Measurements from ENCODE around the gene CERK. TPM values are rescaled to one million over a fixed set of nuclear protein-coding genes. Genes with fewer than 3 reads are reported as not detected.

The CERK gene
- total RNA-seq, 1 experiment from 2014 or later: 30.9 TPM

DNA sequence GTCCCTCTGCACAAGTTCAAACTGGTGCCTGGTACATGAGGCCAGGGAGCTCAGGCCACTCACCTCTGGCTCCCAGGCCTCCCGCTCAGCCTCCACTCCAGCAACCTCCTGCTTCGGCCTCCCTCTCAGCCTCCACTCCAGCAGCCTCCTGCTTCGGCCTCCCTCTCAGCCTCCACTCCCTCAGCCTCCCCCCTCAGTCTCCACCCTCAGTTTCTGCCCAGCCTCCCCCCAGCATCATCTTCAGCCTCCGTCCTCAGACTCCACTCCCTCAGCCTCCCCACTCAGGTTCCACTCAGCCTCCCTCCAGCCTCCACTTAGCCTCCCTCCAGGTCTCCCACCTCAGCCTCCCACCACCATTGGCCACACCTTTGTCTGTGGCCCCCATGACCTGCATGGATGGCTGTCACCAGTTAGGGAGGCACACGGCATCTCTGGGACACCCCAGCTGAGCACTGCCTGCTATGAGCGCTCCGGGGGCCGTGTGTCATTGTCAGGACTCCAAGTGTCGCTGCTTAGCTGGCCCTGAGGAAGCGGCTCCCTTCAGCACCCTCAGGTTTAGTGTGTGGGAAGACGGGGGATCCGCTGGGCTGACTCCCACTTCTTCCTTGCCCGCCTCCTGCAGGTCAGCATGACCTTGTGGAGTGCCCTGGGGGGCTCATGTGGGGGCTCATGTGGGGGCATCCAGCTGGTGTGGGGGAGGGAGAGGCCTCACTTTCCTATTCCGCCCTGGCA, 78.8 kb downstream of the CERK start:
- no peak for TF ChIP-seq POLR2AphosphoS5 (IDR thresholded peaks at IDR 0.05; ENCODE audit: low read depth, low read length)
- TF ChIP-seq, protein P1, sequence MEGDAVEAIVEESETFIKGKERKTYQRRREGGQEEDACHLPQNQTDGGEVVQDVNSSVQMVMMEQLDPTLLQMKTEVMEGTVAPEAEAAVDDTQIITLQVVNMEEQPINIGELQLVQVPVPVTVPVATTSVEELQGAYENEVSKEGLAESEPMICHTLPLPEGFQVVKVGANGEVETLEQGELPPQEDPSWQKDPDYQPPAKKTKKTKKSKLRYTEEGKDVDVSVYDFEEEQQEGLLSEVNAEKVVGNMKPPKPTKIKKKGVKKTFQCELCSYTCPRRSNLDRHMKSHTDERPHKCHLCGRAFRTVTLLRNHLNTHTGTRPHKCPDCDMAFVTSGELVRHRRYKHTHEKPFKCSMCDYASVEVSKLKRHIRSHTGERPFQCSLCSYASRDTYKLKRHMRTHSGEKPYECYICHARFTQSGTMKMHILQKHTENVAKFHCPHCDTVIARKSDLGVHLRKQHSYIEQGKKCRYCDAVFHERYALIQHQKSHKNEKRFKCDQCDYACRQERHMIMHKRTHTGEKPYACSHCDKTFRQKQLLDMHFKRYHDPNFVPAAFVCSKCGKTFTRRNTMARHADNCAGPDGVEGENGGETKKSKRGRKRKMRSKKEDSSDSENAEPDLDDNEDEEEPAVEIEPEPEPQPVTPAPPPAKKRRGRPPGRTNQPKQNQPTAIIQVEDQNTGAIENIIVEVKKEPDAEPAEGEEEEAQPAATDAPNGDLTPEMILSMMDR (IDR thresholded peaks at IDR 0.05): no peak
- no peak for TF ChIP-seq SIN3A (IDR thresholded peaks at IDR 0.05; ENCODE audit: borderline replicate concordance, insufficient read depth, low read depth, low read length)
- no peak for TF ChIP-seq TCF7L2 (IDR thresholded peaks at IDR 0.05; ENCODE audit: low read depth, low read length)
- TF ChIP-seq, protein P2, sequence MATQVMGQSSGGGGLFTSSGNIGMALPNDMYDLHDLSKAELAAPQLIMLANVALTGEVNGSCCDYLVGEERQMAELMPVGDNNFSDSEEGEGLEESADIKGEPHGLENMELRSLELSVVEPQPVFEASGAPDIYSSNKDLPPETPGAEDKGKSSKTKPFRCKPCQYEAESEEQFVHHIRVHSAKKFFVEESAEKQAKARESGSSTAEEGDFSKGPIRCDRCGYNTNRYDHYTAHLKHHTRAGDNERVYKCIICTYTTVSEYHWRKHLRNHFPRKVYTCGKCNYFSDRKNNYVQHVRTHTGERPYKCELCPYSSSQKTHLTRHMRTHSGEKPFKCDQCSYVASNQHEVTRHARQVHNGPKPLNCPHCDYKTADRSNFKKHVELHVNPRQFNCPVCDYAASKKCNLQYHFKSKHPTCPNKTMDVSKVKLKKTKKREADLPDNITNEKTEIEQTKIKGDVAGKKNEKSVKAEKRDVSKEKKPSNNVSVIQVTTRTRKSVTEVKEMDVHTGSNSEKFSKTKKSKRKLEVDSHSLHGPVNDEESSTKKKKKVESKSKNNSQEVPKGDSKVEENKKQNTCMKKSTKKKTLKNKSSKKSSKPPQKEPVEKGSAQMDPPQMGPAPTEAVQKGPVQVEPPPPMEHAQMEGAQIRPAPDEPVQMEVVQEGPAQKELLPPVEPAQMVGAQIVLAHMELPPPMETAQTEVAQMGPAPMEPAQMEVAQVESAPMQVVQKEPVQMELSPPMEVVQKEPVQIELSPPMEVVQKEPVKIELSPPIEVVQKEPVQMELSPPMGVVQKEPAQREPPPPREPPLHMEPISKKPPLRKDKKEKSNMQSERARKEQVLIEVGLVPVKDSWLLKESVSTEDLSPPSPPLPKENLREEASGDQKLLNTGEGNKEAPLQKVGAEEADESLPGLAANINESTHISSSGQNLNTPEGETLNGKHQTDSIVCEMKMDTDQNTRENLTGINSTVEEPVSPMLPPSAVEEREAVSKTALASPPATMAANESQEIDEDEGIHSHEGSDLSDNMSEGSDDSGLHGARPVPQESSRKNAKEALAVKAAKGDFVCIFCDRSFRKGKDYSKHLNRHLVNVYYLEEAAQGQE (IDR thresholded peaks at IDR 0.05; ENCODE audit: insufficient read depth in 1 of 2, low read depth in 2 of 2, low read length in 1 of 2): no peak
- intact Hi-C loops (cut with micrococcal nuclease; ENCODE audit: unreplicated experiment): no loop called here
- Histone ChIP-seq H3K36me3 (ENCODE audit: control insufficient read depth, insufficient read depth, low read length) (no peaks in the 10 kb centered on the region), H3K4me1 (ENCODE audit: control insufficient read depth, insufficient read depth, low read length) (no peaks in the 10 kb centered on the region), H3K4me3 (ENCODE audit: low read depth in 2 of 2, low read length in 2 of 2) (no peak overlapping the region), H3K9me3 (ENCODE audit: control insufficient read depth, insufficient read depth, low read depth, low read length) (no peaks in the 10 kb centered on the region), H3K27me3 (ENCODE audit: control insufficient read depth, insufficient read depth, low read length) (no peaks in the 10 kb centered on the region), H3K27ac (ENCODE audit: low read length) (no peak overlapping the region)
- in situ Hi-C loops (cut with HindIII; ENCODE audit: low pct_unique_long_range_greater_than_20kb, low sequenced_read_pairs): no loop called here
- ATAC-seq: no peak
- BruUV-seq (replicated peaks): no TSS peak
- no peak for DNase-seq (ENCODE audit: low read depth, low spot score)
- ChIA-PET POLR2A (no interaction called here), CTCF (no interaction called here)

DNA sequence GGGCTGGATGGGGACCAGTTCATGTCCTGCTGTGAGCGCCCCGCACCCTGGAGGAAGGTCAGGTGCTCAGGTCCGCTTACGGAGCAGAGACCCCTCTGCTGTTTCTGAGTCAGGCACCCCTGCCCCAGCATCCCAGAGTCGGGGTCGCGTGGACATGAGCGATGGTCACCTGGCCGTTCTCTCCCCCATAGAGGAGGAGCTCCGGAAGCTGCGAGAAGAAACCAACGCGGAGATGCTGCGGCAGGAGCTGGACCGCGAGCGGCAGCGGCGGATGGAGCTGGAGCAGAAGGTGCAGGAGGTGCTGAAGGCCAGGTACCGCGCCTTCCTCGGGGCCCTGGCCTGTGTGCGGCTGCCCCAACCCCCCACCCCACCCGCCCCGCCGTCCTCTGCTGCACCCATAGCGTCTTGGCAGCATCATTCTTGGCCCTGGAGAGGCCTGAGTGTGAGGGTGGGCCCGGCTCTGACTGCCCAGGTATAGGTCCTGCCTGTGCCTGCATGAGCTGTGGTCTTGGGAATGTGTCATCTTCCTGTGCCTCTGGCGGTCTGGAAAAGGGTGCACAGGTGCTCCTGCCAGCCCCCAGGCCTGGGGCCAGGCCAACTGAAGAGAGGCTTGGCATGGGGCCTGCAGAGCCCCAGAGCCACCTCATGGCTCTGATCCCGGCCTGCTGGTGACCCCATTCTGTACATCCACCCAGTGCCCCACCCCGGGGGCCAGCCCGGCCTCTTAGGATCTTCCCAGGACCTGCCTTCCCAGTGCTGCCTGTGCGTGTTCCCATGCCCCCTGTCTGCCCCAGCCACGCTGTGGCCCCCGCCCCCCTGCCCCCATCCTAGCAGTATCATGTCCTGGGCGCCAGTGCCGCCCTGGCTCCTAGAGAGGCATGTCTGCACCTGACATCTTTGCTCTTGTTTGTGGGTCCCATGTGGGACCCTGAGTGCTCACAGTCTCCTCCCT, 79.8 kb downstream of the CERK start:
- no peaks in the 10 kb centered on the region for H3K27me3 ChIP-seq (ENCODE audit: control insufficient read depth, insufficient read depth, low read length)
- ATAC-seq (no peak), DNase-seq (ENCODE audit: low read depth, low spot score) (no peak)
- ChIA-PET CTCF (no interaction called here), POLR2A (no interaction called here)
- BruUV-seq (replicated peaks): no TSS peak
- TF ChIP-seq TCF7L2 (IDR thresholded peaks at IDR 0.05; ENCODE audit: low read depth, low read length): no peak
- no peak for TF ChIP-seq POLR2AphosphoS5 (IDR thresholded peaks at IDR 0.05; ENCODE audit: low read depth, low read length)
- TF ChIP-seq SIN3A (IDR thresholded peaks at IDR 0.05; ENCODE audit: borderline replicate concordance, insufficient read depth, low read depth, low read length): no peak
- TF ChIP-seq, protein P1 (IDR thresholded peaks at IDR 0.05): no peak
- TF ChIP-seq, protein P2 (IDR thresholded peaks at IDR 0.05; ENCODE audit: insufficient read depth in 1 of 2, low read depth in 2 of 2, low read length in 1 of 2): no peak
- H3K4me3 ChIP-seq (ENCODE audit: low read depth in 2 of 2, low read length in 2 of 2): no peak overlapping the region
- intact Hi-C loops (cut with micrococcal nuclease; ENCODE audit: unreplicated experiment): no loop called here
- no peak overlapping the region for H3K27ac ChIP-seq (ENCODE audit: low read length)
- in situ Hi-C loops (cut with HindIII; ENCODE audit: low pct_unique_long_range_greater_than_20kb, low sequenced_read_pairs): no loop called here
- no peaks in the 10 kb centered on the region for H3K36me3 ChIP-seq (ENCODE audit: control insufficient read depth, insufficient read depth, low read length)
- no peaks in the 10 kb centered on the region for H3K9me3 ChIP-seq (ENCODE audit: control insufficient read depth, insufficient read depth, low read depth, low read length)
- no peaks in the 10 kb centered on the region for H3K4me1 ChIP-seq (ENCODE audit: control insufficient read depth, insufficient read depth, low read length)
